NT2/D1 (cell line): Measurements from ENCODE around the gene POLD4.

ENCODE experiments used
- DNase-seq: peaks from one replicate; pipeline ENCODE4 v3.0.0-alpha.2; 2011; ENCODE audit warnings: low read depth, low spot score
- H3K27me3 ChIP-seq: 2 replicates; pipeline ENCODE4 v1.6.0; 2011; ENCODE audit warnings: mild to moderate bottlenecking; ENCODE audit not compliant: insufficient read length, insufficient read depth
- H3K36me3 ChIP-seq: 2 replicates; pipeline ENCODE4 v1.6.1; 2011; ENCODE audit warnings: mild to moderate bottlenecking, low read length, mixed read lengths; ENCODE audit not compliant: insufficient read depth, insufficient read length
- H3K4me1 ChIP-seq: 2 replicates; pipeline ENCODE4 v1.5.1; 2011; ENCODE audit not compliant: insufficient read depth, insufficient read length
- H3K4me3 ChIP-seq: 2 replicates; pipeline ENCODE4 v1.5.1; 2011; ENCODE audit warnings: low read depth; ENCODE audit not compliant: insufficient read length
- H3K9ac ChIP-seq: 2 replicates; pipeline ENCODE4 v1.6.0; 2011; ENCODE audit warnings: low read depth; ENCODE audit not compliant: insufficient read length
- H3K9me3 ChIP-seq: 2 replicates; pipeline ENCODE4 v1.5.1; 2011; ENCODE audit warnings: mild to moderate bottlenecking, low read length; ENCODE audit not compliant: insufficient read depth
- SUZ12 ChIP-seq: IDR thresholded peaks from 2 replicates; pipeline ENCODE4 v1.6.1; 2011; ENCODE audit not compliant: insufficient read length, insufficient read depth; ENCODE audit errors: extremely low read depth
- YY1 ChIP-seq: IDR thresholded peaks from 2 replicates; pipeline ENCODE4 v1.6.1; 2011; ENCODE audit not compliant: insufficient read length, insufficient read depth
- ZNF274 ChIP-seq: IDR thresholded peaks from 2 replicates; pipeline ENCODE4 v1.6.1; 2011; ENCODE audit warnings: mild to moderate bottlenecking, low read depth, low read length

Gene POLD4

GRCh38 chr11:67306769-67307544, 46.4 kb downstream of the POLD4 start:
- H3K4me3 ChIP-seq, result no peak overlapping the region
- H3K9me3 ChIP-seq, result no peaks in the 10 kb centered on the region
- no peak for DNase-seq
- peaks cover 35% of the 10 kb centered on the region for H3K4me1 ChIP-seq
- no peaks in the 10 kb centered on the region for H3K27me3 ChIP-seq
- peaks cover 57% of the 10 kb centered on the region for H3K36me3 ChIP-seq
- peak overlapping the region; percentile 27 for H3K9ac ChIP-seq
- TF ChIP-seq YY1, result no peak
- no peak for TF ChIP-seq ZNF274
- no peak for TF ChIP-seq SUZ12

- H3K4me3 ChIP-seq, result peak overlapping the region; percentile 95
- H3K36me3 ChIP-seq, result peaks cover 57% of the 10 kb centered on the region
- H3K9me3 ChIP-seq, result no peaks in the 10 kb centered on the region
- TF ChIP-seq SUZ12, result no peak
- no peak for TF ChIP-seq ZNF274
- TF ChIP-seq YY1, result no peak
- DNase-seq, result no peak
- no peaks in the 10 kb centered on the region for H3K27me3 ChIP-seq
- H3K4me1 ChIP-seq, result peaks cover 39% of the 10 kb centered on the region
- peak overlapping the region; percentile 96 for H3K9ac ChIP-seq
These were observed 48.7 kb downstream of the POLD4 start for GRCh38 chr11:67304511-67305113.

- Histone ChIP-seq H3K36me3 (peaks cover 57% of the 10 kb centered on the region), H3K4me3 (peak overlapping the region; percentile 95), H3K9me3 (no peaks in the 10 kb centered on the region), H3K27me3 (no peaks in the 10 kb centered on the region), H3K4me1 (peaks cover 37% of the 10 kb centered on the region), H3K9ac (peak overlapping the region; percentile 96)
- no peak for DNase-seq
- TF ChIP-seq ZNF274, result no peak
- no peak for TF ChIP-seq YY1
- TF ChIP-seq SUZ12, result no peak
These were observed 49.4 kb downstream of the POLD4 start for GRCh38 chr11:67303835-67304411.

- no peak for TF ChIP-seq YY1
- TF ChIP-seq ZNF274, result no peak
- TF ChIP-seq SUZ12, result no peak
- no peaks in the 10 kb centered on the region for H3K27me3 ChIP-seq
- peaks cover 57% of the 10 kb centered on the region for H3K36me3 ChIP-seq
- peaks cover 34% of the 10 kb centered on the region for H3K4me1 ChIP-seq
- peak within 1 kb of the TSS; percentile 95 for H3K4me3 ChIP-seq
- H3K9me3 ChIP-seq, result no peaks in the 10 kb centered on the region
- H3K9ac ChIP-seq, result peak within 1 kb of the TSS; percentile 96
- DNase-seq, result peak; percentile 62
These were observed 50.1 kb downstream of the POLD4 start, which contains the start of gene SSH3 for GRCh38 chr11:67303132-67303834. Gene SSH3, plus strand, starts transcription at chr11:67303530. Its CDS starts 96 bp downstream, at chr11:67303626.

GRCh38 chr11:67302571-67303131, 50.7 kb downstream of the POLD4 start:
- DNase-seq, result no peak
- Histone ChIP-seq H3K36me3 (peaks cover 54% of the 10 kb centered on the region), H3K4me3 (peak overlapping the region; percentile 95), H3K9me3 (no peaks in the 10 kb centered on the region), H3K9ac (peak overlapping the region; percentile 79), H3K4me1 (peaks cover 31% of the 10 kb centered on the region), H3K27me3 (no peaks in the 10 kb centered on the region)
- TF ChIP-seq ZNF274 (no peak), YY1 (no peak), SUZ12 (no peak)

- H3K27me3 ChIP-seq, result no peaks in the 10 kb centered on the region
- H3K9ac ChIP-seq, result peak overlapping the region; percentile 79
- peaks cover 27% of the 10 kb centered on the region for H3K4me1 ChIP-seq
- H3K9me3 ChIP-seq, result no peaks in the 10 kb centered on the region
- peak; percentile 61 for DNase-seq
- peaks cover 48% of the 10 kb centered on the region for H3K36me3 ChIP-seq
- H3K4me3 ChIP-seq, result peak overlapping the region; percentile 95
- TF ChIP-seq ZNF274 (no peak), SUZ12 (no peak), YY1 (no peak)
These were observed 51.3 kb downstream of the POLD4 start for GRCh38 chr11:67301951-67302516.
